Renal cortex interstitium (tissue), 15 donors: ENCODE data around the gene CUL4A. TPM values are rescaled to one million over a fixed set of nuclear protein-coding genes. Genes with fewer than 3 reads are reported as not detected.
"Not testable (repeated sequence)": the region's sequence is repeated elsewhere in the genome, so short reads cannot be mapped to it uniquely, and the experiment has no call there.

Experiments used
- DNase-seq, 11 donors: peaks; one replicate each; pipeline ENCODE4 v3.0.0-alpha.2; 2013; ENCODE audit warnings: low read depth in 9 of 11, low spot score in 4 of 11; ENCODE audit errors: extremely low read depth in 1 of 11
- long read RNA-seq, 16 experiments: transcript quantifications; one replicate each; lab custom pipeline, GENCODE V29; 2026
- polyA plus RNA-seq, 3 donors: library from polyadenylated mRNA; unstranded; fragments of 120-200 nt; gene quantifications; one replicate each; pipeline ENCODE4 v1.2.1, GENCODE V29; 2013; ENCODE audit not compliant: insufficient read length in 3 of 3

The CUL4A gene
- 10 to 100 TPM; 78.2 to 89.2 (median 87.4) TPM for polyA plus RNA-seq
- long read RNA-seq, donor 1, partial matches to known transcripts, result 0 of 5 reads
- long read RNA-seq, donor 1, other reads (novel, unspliced or antisense), result 0 of 5 reads
- long read RNA-seq, donor 2, partial matches to known transcripts, result 0 of 6 reads
- long read RNA-seq, donor 2, other reads (novel, unspliced or antisense), result 0 of 6 reads
- long read RNA-seq, donor 3, transcript CUL4A-202 (20 exons, 2,364 nt), result major isoform, 6 of 7 reads
- long read RNA-seq, donor 3, partial matches to known transcripts, result 0 of 7 reads
- long read RNA-seq, donor 3, other reads (novel, unspliced or antisense), result 0 of 7 reads
- long read RNA-seq, donor 4, transcript CUL4A-202 (20 exons, 2,364 nt), result major isoform, 13 of 14 reads
- long read RNA-seq, donor 4, partial matches to known transcripts, result 0 of 14 reads
- long read RNA-seq, donor 4, other reads (novel, unspliced or antisense), result 0 of 14 reads
- long read RNA-seq, donor 5, result 0 reads
- long read RNA-seq, donor 6, partial matches to known transcripts, result 0 of 7 reads
- long read RNA-seq, donor 6, other reads (novel, unspliced or antisense), result 0 of 7 reads
- long read RNA-seq, donor 7, partial matches to known transcripts, result 6 of 11 reads
- long read RNA-seq, donor 7, other reads (novel, unspliced or antisense), result 0 of 11 reads
- long read RNA-seq, donor 8, result 0 reads
- long read RNA-seq, donor 9, transcript CUL4A-202 (20 exons, 2,364 nt), result major isoform, 7 of 7 reads
- long read RNA-seq, donor 9, partial matches to known transcripts, result 0 of 7 reads
- long read RNA-seq, donor 9, other reads (novel, unspliced or antisense), result 0 of 7 reads
- long read RNA-seq, donor 10, transcript CUL4A-202 (20 exons, 2,364 nt), result major isoform, 7 of 8 reads
- long read RNA-seq, donor 10, partial matches to known transcripts, result 0 of 8 reads
- long read RNA-seq, donor 10, other reads (novel, unspliced or antisense), result 0 of 8 reads
- long read RNA-seq, donor 11, transcript CUL4A-202 (20 exons, 2,364 nt), result major isoform, 6 of 6 reads
- long read RNA-seq, donor 11, partial matches to known transcripts, result 0 of 6 reads
- long read RNA-seq, donor 11, other reads (novel, unspliced or antisense), result 0 of 6 reads
- long read RNA-seq, donor 12, partial matches to known transcripts, result 0 of 3 reads
- long read RNA-seq, donor 12, other reads (novel, unspliced or antisense), result 0 of 3 reads
- long read RNA-seq, donor 13, result 0 reads
- long read RNA-seq, donor 14, transcript CUL4A-202 (20 exons, 2,364 nt), result major isoform, 6 of 8 reads
- long read RNA-seq, donor 14, partial matches to known transcripts, result 0 of 8 reads
- long read RNA-seq, donor 14, other reads (novel, unspliced or antisense), result 0 of 8 reads
- long read RNA-seq, donor 15, partial matches to known transcripts, result 0 of 4 reads
- long read RNA-seq, donor 15, other reads (novel, unspliced or antisense), result 0 of 4 reads
- long read RNA-seq, donor 16, full-length matches to known transcripts, result 24 of 43 reads
- long read RNA-seq, donor 16, partial matches to known transcripts, result 19 of 43 reads
- long read RNA-seq, donor 16, other reads (novel, unspliced or antisense), result 0 of 43 reads

GRCh38 chr13:113209336-113209758, at the start of gene CUL4A:
CUL4A (plus strand) TSS chr13:113209613; CDS start chr13:113209628, 15 bp downstream.
- peak in 9 of 11 donors; percentile 33 to 77 (median 67) for DNase-seq

DNA sequence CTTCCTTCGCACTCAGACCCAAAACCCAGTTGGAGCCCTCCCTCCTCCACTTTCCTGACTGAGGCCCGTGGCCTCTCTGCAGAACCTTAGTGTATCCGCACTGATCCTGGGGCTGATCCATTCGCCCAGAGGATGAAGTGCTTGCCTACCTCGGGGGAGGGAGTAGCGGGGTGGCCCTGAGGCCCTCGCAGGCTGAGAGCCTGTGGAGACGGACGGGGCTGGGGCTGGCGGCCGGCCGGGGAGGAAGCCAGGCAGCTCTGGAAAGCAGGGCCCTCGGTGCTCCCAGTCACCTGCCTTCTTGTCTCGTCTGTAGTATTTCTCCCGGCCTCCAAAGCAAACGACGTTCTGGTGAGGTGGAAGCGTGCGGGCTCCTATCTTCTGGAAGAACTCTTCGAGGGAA, 49.7 kb upstream of the CUL4A start:
- no peak for DNase-seq

GRCh38 chr13:113160983-113161382, 48.4 kb upstream of the CUL4A start:
- DNase-seq, result no peak

DNA sequence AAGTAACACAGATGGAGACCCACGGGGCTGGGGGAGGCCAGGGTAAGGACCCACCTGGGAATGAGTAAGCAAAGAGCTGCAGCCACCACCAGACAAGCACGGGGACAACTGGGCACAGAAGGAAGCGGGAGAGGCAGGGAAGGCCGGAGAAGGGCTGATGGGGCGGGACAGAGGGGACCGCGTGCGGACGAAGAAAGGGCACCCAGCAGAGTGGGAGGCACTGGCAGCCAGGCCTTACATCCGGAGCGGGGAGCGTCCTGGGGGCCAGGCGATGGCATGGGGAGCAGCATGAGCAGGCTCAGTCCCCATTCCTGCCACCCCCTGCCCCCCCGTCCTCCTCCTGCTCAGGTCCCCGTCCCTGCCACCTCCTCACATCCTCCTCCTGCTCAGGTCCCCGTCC, 48.0 kb upstream of the CUL4A start:
- no peak for DNase-seq

GRCh38 chr13:113161975-113162374, 47.4 kb upstream of the CUL4A start:
- DNase-seq, result not testable (repeated sequence)

- no peak for DNase-seq
Measured at GRCh38 chr13:113162783-113163685, 46.4 kb upstream of the CUL4A start.

DNA sequence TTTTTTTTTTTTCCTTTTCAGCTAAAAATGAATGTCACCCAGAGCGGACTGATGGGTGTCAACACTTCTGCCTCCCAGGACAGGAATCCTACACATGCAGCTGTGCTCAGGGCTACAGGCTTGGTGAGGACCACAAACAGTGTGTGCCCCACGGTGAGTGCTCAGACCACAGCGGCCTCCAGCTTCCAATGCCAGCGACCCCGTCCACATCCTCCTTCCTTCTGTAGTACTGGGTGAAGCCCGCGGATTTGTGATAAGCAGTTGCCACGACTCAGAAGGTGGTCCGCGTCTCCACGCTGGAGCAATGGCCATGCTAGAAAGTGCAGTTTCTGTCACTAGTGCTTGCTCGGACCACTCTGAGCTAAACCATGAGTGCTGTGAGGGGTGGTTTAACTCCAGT, 44.9 kb upstream of the CUL4A start:
- no peak for DNase-seq

DNA sequence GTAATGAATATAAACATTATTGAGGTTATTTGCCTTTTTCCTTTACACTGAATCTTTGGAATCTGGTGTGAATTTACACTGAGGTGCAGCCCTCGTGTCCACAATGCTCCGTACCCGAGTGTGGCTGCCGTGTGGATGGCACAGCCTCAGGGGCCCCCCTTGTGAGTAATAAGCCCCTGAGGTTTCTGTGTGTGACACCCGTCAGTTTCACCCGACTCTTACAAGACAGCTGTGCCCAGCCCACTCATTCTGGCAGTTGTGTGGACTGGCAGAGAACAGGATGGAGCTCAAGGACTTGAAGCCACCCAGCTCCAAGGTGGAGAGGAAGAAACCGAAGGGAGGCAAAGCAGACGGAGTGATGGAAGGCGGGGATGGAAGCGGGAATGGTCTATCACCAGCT, 43.1 kb upstream of the CUL4A start:
- no peak for DNase-seq

DNA sequence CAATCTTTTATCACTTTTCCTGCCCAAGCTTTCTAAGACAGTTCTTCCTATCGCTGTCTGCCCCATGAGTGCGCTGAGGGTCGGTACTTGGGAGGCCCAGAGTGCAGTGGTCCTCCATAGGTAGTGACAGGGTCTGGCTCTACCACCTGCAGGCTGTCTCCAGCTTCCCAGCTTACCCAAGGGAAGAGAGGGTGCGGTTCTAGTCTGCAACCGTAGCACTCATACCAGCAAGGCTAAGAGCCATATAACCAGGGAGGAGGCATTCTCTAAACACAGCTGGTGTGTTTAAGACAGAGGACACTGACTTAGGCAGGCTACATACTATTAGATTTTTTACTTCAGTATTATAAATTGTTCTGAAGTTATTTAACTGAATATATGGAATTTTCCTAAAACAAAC, 42.7 kb upstream of the CUL4A start:
- DNase-seq, result no peak

DNA sequence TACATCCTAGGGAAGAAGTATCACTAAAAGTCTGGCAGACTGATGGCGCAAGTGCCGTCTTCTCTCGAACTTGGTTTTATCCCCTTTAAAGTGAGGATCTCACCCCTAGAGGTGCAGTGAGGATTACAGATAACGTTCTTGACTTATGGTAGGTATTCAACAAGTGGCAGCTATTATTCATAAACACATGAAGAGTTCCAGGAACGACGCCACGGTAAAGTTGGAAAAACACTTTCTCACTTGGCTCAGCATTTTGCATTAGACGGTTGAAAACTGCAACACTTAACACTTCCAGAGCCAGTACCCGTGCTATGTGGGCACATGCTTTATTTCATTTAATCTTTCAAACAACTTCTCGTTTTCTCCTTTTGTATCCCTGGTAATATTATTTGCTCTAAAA, 42.3 kb upstream of the CUL4A start:
- DNase-seq, result no peak

DNA sequence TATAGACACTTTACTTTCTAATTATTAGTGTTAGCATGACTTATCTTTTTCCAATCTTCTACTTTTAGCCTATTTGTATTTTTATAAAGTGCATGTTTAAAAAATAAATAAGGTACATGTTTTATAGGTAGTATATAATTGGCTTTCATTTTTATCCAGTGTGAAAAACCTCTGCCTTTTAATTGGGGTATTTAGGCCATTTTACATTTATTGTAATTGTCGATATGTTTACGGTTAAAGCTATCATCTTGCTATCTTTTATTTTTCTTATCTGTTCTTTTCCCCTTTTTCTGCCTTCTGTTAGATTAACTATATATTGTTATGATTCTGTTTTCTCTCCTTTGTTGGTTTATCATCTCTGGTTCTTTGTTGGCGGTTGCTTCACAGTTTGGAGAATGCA, 41.8 kb upstream of the CUL4A start:
- DNase-seq, result no peak

DNA sequence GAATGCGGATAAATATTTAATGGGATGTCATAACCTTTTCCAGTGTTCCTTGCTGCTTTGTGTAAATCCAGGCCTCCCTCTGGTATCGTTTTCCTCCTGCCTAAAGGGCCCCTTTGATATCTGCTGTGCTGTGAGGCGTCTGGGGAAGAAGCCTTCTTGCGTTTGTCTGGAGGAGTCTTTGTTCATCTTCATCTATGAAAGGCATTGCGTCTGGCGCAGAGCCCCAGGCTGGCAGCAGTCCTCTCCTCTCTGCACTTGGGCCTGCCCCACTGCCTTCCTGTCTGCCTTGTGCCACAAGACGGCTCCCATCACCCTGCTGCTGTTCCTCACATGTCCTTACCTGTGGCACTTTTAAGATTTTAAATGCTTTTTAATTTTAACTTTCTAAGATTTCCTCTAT, 41.2 kb upstream of the CUL4A start:
- no peak for DNase-seq

- no peak for DNase-seq
Measured at GRCh38 chr13:113169277-113170272, 39.8 kb upstream of the CUL4A start.

DNA sequence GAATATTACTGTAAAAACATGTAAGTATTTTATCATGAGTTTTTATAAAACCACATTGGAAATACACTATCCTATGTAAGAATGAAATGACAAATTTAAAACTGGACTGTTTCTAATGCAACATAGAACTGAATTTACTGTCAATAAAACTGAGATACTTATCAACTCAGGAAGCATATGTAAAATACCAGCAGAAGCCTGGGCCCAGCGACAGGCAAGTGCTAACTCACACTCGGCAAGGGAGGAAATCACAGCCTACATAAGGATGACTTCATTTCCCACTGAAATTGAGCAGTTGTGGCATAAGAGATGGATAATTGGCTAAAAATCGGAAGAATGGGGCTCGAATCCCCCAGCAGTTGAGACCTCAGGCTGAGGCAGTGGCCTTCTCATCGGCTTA, 38.9 kb upstream of the CUL4A start:
- no peak for DNase-seq

DNA sequence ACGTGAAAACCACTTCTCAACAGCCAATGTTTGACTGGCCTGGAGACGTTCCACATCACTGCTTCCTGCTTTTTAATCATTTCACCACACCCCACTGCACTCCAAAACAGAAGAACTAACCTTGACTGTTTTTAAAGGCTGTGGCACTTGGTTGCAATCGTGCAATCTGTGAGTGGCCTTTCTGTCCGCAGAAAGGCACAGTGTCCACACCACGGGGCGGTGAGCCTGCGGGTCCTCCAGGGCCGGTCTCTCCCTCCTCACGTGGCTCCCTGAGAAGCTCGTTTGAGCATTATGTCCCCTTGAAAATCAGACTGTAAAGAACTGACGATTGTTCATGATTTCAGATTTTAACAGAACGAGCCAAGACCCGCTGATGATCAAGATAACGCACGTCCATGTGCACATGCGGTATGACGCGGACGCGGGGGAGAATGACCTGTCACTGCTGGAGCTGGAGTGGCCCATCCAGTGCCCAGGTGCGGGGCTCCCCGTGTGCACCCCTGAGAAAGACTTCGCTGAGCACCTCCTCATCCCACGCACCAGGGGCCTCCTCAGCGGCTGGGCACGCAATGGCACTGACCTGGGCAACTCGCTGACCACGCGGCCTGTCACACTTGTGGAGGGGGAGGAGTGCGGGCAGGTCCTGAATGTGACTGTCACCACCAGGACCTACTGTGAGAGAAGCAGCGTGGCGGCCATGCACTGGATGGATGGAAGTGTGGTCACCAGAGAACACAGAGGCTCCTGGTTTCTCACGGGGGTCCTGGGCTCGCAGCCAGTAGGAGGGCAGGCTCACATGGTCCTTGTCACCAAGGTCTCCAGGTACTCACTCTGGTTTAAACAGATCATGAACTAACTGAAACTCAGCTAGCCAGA, 37.9 kb upstream of the CUL4A start:
- DNase-seq, result no peak
